ENCODE data around the gene DIDO1.

The DIDO1 gene

DNA sequence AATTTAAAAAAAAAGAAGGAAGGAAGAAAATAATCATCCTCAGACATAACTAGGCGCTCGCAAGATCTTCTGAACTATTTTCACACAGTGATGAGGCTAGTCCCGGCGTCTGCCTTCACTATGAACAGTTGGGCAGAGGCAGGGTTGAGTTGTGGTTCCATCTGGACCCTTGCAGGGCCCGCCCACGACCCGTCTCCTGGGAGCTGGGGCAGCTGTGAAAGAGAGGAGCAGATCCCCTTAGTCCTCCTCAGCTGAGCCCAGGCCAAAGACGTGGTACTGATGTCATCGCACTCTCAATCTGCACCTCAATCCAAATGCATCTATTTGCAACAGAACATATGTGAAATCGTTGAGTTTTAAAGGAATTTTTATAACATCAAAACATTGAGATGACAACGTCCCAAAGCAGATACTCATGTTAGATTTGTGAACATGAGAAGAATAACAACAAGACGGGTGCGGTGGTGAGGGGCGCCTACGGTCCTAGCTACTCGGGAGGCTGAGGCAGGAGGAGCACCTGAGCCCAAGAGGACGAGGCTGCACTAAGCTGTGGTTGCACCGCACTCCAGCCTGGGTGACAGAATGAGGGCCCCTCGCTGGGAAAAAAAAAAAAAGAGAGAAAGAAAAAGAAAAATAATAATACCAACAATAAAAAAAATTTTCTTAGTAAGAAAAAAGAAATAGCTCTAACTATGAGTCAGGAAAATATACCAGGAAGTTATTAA, 80.0 kb downstream of the DIDO1 start:
- no peak for DNase-seq

DNA sequence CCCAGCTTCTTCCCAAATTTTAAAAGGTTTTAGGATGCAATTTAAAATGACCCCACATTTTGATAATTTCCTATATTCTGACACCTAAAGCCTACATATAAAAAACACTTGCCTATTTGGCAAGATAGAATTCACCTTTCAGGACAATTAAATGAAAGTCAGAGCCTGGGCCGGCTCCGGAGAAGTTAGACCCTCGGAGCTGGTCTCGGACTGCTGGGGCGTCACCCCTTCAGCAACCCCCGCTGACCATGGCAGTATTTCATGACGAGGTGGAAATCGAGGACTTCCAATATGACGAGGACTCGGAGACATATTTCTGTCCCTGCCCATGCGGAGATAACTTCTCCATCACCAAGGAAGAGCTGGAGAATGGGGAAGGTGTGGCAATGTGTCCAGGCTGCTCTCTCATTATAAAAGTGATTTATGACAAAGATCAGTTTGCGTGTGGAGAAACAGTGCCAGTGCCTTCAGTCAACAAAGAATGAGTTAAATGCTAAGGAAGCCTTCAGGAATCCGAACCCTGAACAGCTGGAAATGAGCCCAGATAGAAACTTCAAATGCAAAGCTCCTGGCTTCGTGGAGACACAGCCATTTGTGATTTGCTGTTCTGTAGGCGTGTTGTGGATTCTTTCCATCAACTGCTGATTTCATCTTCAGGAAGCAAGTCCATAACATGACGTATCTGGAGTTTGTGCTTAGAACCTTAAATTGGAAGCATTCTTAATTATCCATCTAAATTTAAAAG, 80.7 kb downstream of the DIDO1 start:
- DNase-seq = no peak

DNA sequence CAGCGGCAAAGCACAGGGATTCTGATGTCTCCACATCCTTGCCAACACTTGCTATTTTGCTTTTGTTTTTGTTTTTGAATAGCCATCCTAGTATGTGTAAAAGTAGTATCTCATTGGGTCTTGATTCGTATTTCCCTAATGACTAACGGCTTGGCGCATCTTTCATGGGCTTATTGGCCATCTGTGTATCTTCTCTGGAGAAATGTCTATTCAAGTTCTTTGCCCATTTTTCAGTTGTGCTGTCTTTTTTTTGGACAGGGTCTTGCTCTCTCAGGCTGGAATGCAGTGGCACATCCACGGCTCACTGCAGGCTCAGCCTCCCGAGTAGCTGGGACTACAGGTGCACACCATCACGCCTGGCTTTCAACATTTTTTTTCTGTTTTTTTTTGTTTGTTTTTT, 82.1 kb downstream of the DIDO1 start:
- DNase-seq = no peak

DNA sequence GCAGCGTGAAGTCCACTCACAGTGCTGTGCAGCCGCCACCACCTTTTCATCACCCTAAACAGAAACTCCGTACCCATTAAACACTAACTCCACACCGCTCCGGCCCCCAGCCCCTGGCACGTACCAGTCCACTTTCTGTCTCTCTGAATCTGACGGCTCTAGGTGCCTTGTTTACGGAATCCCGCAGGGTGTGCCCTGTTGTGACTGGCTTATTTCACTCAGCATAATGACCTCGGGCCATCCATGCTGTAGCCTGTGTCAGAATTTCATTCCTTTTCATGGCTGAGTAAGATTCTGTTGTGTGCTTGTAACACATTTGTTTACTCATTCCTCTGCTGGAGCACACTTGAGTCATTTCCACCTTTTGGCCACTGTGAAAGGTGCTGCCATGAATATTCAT, 82.6 kb downstream of the DIDO1 start:
- no peak for DNase-seq

DNA sequence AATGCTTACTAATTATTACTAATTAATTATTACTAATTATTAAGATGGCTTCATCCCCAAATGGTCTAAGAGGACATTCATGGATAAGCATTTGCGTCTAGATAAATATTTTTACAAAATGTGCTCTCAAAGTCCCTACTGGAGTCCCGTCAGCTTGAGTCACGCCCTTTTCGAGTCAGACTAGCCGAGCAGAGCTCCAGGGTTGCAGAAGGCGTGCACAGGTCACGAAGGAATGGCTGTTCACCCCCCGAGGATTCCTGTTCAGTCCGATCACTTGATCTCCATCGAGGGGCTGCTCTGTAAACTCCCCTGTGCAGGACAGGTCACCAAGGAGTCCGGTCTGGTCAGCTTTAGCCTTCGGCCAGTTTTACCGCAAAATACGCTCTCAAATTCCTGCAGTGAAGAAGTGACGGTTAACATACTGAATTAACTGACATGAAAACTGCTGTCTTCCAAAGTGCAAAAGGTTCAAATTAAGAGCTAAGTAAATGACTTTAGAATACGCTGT, 84.5 kb downstream of the DIDO1 start:
- DNase-seq = no peak

DNA sequence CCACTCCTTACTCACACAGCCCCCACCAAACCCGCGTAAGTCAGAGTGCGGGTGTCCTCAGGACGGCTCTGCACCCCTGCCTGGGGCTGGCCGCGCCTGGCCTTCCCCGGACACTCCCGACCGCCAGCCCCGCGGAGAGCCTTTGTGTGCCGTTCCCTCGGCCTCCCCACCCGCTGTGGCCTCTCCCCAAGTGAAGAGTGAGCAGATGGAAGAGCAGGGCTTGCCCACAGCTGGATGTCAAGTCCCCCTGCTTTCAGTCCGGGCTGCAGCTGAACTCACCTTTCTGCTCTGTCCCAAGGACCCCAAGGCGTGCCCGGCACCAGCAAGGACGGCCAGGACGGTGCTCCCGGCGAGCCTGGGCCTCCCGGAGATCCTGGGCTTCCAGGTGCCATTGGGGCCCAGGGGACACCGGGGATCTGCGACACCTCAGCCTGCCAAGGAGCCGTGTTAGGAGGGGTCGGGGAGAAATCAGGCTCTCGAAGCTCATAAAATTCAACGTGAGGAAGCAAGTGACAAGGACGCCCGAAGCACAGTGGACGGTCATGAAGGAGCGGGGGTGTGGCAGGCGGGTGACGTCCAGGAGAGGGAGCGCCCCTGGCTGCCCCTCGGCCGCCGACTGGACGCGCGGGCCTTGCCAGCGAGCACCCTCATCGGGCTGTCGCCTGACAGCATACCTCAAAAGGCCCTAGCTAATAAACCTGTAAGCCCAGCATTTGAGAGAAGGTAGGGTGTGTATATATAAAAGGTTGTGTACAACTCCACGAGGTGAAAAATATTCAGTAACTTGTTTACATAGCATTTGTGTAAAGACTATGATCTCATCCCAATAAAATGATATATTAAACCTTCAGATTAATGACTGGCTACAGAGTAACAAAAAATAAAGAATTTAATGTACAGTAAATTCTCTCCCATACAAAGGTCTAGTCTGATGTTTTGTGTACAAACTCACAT, 85.8 kb downstream of the DIDO1 start:
- no peak for DNase-seq

DNA sequence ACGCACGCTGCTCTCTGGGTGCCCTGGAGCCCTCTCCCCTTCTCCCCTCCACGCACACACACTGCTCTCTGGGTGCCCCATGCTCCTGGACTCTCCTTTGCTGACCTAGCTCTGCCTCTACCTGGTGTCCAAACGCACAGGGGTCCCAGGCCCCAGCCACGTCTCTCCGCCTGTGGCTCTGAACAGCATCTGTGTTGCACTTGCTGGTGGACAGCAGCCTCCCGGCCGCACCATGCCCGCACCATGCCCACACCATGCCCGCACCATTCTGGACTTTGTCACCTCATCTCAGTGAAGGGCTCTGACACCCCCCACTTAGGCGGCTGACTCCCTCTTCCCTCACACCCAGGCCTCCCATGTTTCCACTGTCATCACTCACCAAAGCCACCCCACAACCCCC, 86.5 kb downstream of the DIDO1 start:
- no peak for DNase-seq

DNA sequence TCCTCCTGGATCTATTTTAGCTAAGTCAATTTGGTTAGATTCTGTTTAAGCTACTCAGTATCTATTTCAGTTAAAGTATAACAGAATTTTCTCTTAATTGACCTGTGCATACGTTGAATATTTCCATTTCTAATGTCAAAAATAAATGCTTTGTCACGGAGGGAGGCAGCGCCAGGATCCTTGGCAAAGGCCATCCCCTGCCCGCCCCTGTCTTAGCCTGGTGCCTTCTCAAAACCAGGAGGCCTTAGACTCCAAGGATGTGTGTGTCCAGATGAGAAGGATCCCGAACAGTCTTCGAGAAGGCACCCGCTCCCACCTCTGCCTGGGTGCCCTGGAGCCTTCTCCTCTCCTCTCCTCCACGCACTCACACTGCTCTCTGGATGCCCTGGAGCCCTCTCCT, 87.0 kb downstream of the DIDO1 start:
- DNase-seq = no peak

DNA sequence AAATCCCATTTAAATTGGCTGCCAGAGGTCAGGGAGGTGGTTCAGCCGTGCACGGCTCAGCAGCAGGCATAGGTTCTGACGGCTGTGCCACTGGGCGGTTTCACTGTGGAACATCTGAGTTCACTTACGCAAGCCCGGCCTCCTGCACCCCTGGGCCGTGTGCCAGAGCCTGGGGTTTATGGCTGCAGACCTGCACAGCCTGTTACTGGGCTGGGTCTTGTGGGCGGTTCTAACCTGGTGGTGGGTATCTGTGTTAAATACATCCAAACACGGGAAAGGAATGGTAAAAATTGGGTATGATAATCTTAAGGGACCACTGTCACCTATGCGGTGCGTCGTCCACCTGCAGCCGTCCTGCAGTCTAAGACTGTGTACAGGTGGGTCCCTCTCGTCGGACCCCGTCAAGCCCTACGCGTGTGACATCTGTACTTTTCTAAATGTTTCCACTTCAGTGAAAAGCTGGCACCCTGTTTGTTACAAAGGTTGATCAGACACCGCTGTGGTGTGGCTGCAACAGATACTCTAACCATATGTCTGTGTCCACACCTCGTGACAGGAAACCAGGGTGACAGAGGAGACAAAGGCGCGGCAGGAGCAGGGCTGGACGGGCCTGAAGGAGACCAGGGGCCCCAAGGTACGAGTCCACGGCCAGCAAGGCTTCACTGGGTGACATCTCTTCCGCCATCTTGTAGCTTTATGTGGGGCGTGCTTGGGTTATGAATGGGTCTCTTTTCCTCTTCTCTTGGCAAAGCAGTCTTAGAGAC, 88.0 kb downstream of the DIDO1 start:
- DNase-seq = no peak

DNA sequence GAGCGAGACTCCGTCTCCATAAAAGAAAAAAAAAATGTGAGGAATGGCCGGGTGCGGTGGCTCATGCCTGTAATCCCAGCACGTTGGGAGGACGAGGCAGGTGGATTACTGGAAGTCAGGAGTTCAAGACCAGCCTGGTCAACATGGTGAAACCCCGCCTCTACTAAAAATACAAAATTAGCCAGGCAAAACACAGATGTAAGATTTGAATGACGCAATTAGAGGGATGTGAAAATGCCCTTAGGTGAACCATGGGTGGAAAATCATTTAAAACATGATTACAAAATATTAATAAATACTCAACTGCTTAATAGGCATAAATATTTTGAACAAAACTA, 88.5 kb downstream of the DIDO1 start:
- no peak for DNase-seq

DNA sequence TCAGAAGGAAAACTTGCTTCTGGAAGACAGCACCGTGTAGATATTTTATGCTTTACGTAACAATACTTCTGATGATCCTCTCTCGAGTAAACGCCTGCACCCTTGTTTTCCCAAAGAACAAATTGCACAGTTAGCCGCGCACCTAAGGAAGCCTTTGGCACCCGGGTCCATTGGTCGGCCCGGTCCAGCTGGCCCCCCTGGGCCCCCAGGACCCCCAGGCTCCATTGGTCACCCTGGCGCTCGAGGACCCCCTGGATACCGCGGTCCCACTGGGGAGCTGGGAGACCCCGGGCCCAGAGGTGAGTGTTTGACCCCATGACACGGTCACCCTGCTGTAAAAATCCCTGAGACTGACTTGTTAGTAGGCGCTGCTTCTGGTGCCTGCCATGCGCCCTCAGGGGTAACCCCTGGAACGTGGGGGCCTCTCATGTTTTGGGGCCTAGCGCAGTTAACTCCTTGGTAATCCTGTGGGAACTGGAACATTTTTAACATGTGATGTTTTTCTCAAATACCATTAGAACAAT, 89.3 kb downstream of the DIDO1 start:
- no peak for DNase-seq

DNA sequence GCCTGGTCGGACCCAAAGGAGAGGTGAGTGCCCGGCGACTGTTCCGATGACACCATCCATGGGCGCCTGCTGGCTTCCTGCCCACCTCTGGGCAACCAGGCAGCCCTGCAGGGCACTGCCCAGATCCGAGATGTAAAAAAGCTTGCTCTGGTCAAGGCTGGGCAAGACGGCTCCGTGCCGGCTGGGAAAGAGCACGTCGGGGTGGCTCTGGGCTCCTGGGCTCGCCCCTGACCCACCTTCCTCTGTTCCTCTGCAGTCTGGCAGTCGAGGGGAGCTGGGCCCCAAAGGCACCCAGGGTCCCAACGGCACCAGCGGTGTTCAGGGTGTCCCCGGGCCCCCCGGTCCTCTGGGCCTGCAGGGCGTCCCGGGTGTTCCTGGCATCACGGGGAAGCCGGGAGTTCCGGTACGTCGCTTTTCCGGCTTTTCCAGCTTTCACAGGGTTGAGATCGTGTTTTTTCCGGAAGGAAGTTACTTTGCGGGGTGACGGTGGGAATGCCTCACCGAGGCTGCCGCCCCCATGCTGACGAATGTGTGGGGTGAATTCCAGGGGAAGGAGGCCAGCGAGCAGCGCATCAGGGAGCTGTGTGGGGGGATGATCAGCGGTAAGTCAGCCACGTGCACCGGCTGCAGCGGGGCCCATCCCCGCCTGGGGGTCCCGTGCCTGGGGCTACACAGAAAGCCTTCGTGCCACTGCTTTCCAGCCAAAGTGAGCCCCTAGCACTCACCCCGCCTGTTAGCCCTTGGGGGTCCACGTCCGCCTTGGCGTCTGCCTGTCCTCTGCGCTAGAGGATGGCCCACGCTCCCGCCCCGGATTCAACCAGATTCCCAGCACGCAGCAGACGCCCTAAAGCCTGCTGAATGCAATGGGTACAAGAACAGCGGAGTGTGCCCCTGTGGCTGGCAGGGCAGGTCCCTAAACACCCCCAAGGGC, 90.1 kb downstream of the DIDO1 start:
- no peak for DNase-seq

DNA sequence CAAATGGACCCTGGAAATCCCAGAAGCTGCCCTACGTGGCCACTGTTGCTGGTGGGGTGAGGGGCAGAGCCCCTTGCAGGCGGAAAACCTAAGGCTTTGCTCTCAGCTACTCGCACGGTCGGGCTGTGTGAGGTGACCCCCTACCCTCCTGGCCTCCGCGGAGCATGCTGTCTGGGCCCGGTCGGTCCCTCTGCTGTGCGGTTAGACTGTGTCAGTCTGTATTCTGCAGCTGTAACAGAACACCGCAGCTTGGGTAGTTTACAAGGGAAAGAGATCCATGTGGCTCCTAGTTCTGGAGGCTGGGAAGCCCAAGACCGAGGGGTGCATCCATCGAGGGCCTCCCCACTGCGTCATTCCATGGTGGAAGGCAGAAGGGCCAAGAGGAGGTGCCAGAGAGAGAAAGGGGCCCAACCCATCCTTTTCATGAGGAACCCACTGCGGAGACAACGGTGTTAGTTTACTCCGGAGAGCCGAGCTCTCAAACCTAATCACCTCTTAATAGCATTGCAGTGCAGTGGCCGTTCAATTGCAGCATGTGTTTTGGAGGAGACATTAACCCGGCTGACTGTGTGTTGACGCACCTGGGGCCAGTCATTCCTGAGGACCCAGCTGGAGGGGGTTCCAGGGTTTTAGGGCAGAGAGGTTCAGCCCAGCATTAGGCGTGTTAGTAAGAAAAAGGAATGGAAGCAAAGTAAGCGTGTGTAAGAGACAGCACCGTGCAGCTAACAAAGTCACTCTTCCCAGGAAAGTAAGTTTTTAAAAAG, 91.2 kb downstream of the DIDO1 start:
- DNase-seq = no peak

DNA sequence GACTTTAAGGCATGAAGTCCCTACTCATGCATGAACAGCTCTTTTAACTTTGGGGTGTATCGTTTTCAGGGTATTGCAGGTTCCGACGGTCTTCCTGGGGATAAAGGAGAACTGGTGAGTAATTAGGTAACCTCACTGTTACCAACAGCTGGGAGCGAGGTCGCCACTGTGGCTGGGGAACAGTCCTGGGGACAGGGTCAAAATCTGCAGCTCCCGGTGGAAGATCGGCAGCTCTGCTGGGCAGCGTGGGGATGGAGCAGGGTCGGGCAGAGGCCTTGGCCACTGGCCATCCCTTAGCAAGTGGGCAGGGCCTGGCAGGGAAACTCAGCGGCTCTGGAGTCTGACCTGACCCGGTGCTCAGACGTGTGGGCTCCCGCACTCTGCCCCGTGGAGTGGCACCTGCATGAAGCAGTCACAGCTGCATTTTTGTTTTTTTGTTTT, 93.3 kb downstream of the DIDO1 start:
- no peak for DNase-seq

DNA sequence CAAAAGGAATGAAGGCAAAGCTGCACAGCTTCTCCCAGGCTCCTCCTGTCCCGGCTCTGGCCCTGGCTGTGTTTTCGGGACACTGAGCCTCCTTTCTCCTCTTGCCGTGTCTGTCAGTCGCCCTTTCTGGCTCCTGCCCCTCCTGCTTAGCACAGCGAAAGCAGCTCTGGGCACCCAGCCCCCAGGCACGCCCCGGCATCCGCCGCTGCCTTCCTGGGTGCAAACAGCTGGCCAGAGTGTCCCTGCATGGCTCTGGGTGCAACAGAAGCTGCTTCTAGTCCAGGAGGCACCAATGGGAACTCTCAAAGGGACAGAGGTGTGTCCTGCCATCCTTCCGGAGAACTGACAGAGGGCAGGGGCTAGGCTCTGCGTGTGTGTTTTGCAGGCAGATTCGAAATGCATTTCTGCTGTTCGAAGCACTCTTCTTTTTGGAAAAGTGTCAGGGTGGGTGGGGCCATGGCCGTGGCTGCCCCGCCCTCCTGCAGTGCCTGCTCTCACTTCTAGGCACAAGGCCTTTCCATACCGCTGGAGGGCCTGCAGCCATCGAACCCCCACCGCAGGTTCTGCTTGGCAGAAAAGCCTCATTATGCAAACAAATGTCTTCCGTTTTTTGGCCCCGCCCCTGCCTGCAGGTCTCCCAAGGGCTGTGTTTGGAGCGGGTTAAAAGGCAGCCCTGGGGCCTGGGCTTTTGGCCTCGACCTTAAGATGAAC, 93.9 kb downstream of the DIDO1 start:
- DNase-seq = peak; percentile 32

DNA sequence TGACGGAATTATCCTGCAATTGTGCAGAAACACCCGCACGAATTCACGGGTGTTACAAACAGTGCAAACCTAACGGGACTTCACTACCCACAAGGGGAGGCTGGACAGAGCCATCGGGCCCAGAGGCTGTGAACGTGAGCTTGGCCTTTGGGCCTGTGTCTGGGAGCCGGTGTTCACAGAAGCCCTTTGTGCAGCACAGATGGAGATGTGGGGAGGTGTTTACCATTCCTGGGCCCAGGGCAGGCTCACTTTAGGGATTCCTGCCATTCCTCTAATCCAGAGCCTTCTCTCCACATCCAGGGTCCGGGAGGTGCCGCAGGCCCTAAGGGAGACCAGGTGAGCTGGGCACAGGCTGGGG, 94.5 kb downstream of the DIDO1 start:
- DNase-seq = no peak

DNA sequence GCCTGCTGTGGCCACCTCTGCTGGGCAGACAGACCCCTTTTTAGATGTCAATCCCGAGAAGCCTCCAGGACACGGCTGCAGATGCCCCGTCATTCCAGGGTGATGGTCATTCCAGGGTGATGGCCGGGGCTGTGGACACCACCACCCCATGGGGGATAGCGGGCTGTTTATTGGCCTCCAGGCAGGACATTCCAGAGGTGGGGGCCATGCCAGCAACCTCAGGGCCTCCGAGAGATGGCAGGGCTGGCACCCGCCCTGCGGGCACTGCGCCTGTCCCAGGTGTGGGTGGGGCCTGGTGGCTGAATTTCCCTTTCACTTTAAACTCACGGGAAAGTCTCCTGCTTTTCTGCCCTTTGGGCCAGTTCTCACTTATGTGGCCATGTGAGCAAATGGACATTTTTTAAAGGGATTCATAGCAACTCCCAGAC, 94.9 kb downstream of the DIDO1 start:
- DNase-seq = no peak

DNA sequence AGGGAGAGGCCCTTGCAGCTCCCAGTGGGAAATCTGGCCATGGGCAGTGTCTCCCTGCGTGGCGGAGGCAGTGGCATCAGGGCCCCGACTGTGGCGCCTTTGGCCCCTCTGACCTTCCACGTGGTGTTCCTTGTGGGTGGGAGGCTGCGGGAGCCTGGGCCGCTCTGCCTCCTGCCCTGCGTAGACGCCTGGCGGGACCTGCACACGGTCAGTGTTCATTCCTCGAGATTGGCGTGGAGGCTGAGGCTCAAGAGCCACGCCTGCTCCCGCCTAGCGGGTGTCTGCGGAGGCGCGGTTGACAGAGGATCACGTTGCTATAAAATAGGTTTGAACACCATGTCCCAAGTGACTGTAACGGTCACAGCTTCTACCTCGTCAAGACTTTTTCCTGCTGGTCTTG, 95.5 kb downstream of the DIDO1 start:
- no peak for DNase-seq

DNA sequence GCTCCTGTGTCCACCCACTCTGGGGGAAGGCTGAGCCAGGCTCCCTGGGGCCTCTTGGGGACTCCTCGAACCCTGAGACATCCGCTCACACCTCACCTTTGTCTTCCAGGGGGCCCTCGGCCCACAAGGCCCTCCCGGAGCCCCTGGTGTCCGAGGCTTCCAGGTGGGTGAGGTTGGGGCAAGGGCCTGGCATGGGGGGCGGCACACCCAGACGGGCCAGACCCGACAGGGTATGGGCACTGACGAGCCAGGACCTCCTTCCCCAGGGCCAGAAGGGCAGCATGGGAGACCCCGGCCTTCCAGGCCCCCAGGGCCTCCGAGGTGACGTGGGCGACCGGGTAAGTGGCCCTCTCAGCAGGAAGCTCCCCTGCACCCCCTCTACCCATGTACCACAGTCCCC, 96.1 kb downstream of the DIDO1 start:
- no peak for DNase-seq
